ENCODE measurements around the gene HEPH. TPM values are rescaled to one million over a fixed set of nuclear protein-coding genes. Genes with fewer than 3 reads are reported as not detected.

The HEPH gene
- total and polyA plus RNA-seq, 10 of the 15 experiments (the other 5 are each of a cell fraction or from before 2014, with no cell fraction given) = 0.20 to 1.1 (median 0.49) TPM

GRCh38 chrX:66126662-66127061 lies 37.4 kb upstream of the HEPH start:
- Histone ChIP-seq H3K4me2 (ENCODE audit: control insufficient read depth, insufficient read depth) (no peak overlapping the region), H3K36me3 (ENCODE audit: control insufficient read depth in 2 of 2, insufficient read depth in 2 of 2, low read length in 1 of 2) (no peaks in the 10 kb centered on the region), H3K4me1 (ENCODE audit: control insufficient read depth, insufficient read depth, low read length) (no peaks in the 10 kb centered on the region), H4K20me1 (ENCODE audit: control insufficient read depth, insufficient read depth) (no peaks in the 10 kb centered on the region), H3K27ac (ENCODE audit: control insufficient read depth, insufficient read depth) (no peak overlapping the region), H3K27me3 (replicated peaks in 1 of 2; ENCODE audit: control insufficient read depth in 2 of 2, insufficient read depth in 2 of 2, low read length in 1 of 2) (no peaks in the 10 kb centered on the region), H3K9me3 (replicated peaks; ENCODE audit: control insufficient read depth, insufficient read depth, low read length) (no peaks in the 10 kb centered on the region), H3K4me3 (no peak overlapping the region), H2AFZ (ENCODE audit: control insufficient read depth, low read depth, low read length) (no peak overlapping the region), H3K9ac (ENCODE audit: control insufficient read depth, insufficient read depth, low read length) (no peak overlapping the region), H3K79me2 (ENCODE audit: control insufficient read depth, insufficient read depth, low read length) (no peaks in the 10 kb centered on the region)
- RAD21 ChIA-PET (ENCODE audit: unreplicated experiment) = interaction anchor here (1.0 kb wide), 1 partner anchor 23 kb away, joined by 3 read pairs; no protein-coding TSS in a partner anchor
- SMC1A ChIA-PET (ENCODE audit: uncharacterized antibody, unreplicated experiment) = interaction anchor here (0.6 to 1.1 kb wide), 4 partner anchors 14 to 106 kb away, joined by 3 to 4 read pairs (median 3); no protein-coding TSS in a partner anchor
- WGBS (ENCODE audit: insufficient coverage, insufficient replicate concordance, low lambda C conversion rate, missing lambda C conversion rate) = 51% methylated on average over 3 of the region's 3 CpGs
- no TSS peak for BruUV-seq (replicated peaks)
- no peak for FAIRE-seq
- intact Hi-C loops (cut with micrococcal nuclease; ENCODE audit: unreplicated experiment) = no loop called here
- no peak for DNase-seq (ENCODE audit: low read depth, low spot score)
- CTCF ChIA-PET = interaction anchor here (0.9 to 1.8 kb wide), 2 partner anchors 17 to 75 kb away, joined by 3 to 4 read pairs; no protein-coding TSS in a partner anchor
- POLR2A ChIA-PET = no interaction called here
- no peak for ATAC-seq
- in situ Hi-C loops (cut with MboI) = no loop called here
- TF ChIP-seq MTA2 (IDR thresholded peaks at IDR 0.05; ENCODE audit: low read depth) (no peak), E2F4 (IDR thresholded peaks at IDR 0.05; ENCODE audit: low read depth, low read length) (no peak), CTCF (IDR thresholded peaks at IDR 0.05 in 2 of 3, conservative IDR thresholded peaks at IDR 0.05 in 1 of 3; ENCODE audit: control insufficient read depth in 2 of 3, extremely low read depth in 1 of 3, insufficient read depth in 1 of 3, low read depth in 3 of 3, low read length in 3 of 3) (no peak), DPF2 (IDR thresholded peaks at IDR 0.05) (no peak), RAD51 (IDR thresholded peaks at IDR 0.05) (no peak), JUNB (IDR thresholded peaks at IDR 0.05) (no peak), STAT1 (conservative IDR thresholded peaks at IDR 0.05) (no peak), USF2 (IDR thresholded peaks at IDR 0.05; ENCODE audit: borderline replicate concordance, low read depth, low read length) (no peak), IRF4 (IDR thresholded peaks at IDR 0.05; ENCODE audit: low read depth, low read length) (no peak), SIN3A (IDR thresholded peaks at IDR 0.05; ENCODE audit: low read depth, low read length) (no peak), TAF1 (IDR thresholded peaks at IDR 0.05; ENCODE audit: borderline replicate concordance, low read depth, low read length) (no peak), ZBED1 (IDR thresholded peaks at IDR 0.05; ENCODE audit: borderline replicate concordance) (no peak), RELA (IDR thresholded peaks at IDR 0.05; ENCODE audit: borderline replicate concordance, partially characterized antibody) (no peak), RBBP5 (conservative IDR thresholded peaks at IDR 0.05) (no peak), ZBTB4 (CRISPR knock-in tag; IDR thresholded peaks at IDR 0.05) (no peak)
